ENCODE data around the gene SLC8A1. TPM values are rescaled to one million over a fixed set of nuclear protein-coding genes. Genes with fewer than 3 reads are reported as not detected.

Gene SLC8A1
- total RNA-seq, 1 experiment from 2014 or later: 1.7 TPM

DNA sequence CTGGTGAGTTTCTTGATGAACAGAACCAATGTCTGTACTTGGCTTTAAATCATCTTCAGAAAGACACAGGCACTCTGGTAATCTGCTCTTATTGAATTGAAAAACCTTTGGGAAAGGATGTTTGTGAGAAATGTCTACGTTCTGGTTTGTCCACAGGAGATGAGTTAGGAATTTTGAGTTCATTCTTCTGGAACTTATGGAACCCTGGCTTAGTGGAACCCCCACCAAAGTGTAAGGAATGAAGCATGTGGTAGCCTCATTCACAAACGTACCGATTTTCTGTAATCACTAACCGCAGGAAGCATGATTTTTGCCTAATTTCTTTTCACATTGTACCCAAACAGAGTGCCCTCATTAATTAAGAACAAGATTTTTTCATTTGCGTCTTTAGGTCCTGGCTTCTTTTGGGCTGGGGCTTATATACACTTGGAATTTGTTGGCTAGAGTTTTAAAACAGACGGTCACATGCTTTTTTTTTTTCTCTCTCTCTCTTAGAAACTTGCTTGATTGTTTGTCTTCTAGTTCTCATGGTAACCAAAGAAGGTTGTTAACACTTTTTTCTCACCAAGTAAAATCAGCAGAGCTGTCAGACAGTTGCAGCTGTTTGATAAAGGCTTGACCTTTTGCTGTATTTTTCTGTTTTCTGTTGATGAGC is 358.7 kb downstream of the SLC8A1 start:
- Histone ChIP-seq H3K79me2 (ENCODE audit: insufficient read depth, low read length) (no peaks in the 10 kb centered on the region), H2BK20ac (ENCODE audit: low read depth, low read length, poor library complexity, severe bottlenecking) (no peak overlapping the region), H2BK15ac (ENCODE audit: low read depth, low read length) (no peak overlapping the region), H4K20me1 (ENCODE audit: control insufficient read depth, insufficient read depth, insufficient read length) (no peaks in the 10 kb centered on the region), H3K18ac (ENCODE audit: insufficient read length, low read depth, low read length) (peak overlapping the region; percentile 27), H4K5ac (ENCODE audit: insufficient read length, low read depth, low read length) (no peak overlapping the region), H3K79me1 (ENCODE audit: insufficient read depth, low read depth, low read length, poor library complexity, severe bottlenecking) (no peaks in the 10 kb centered on the region), H3K23me2 (ENCODE audit: insufficient read length, low read depth, low read length, poor library complexity, severe bottlenecking) (no peaks in the 10 kb centered on the region), H3K4me2 (ENCODE audit: insufficient read depth, insufficient read length, low read length) (no peak overlapping the region), H3K14ac (ENCODE audit: insufficient read depth, low read length) (no peak overlapping the region), H3K9ac (ENCODE audit: extremely low read depth, insufficient read length, low read length) (no peak overlapping the region), H3T11ph (ENCODE audit: low read length) (peak overlapping the region; percentile 53), H2BK120ac (ENCODE audit: low read depth, low read length, poor library complexity, severe bottlenecking) (no peak overlapping the region), H4K8ac (replicated peaks; ENCODE audit: insufficient read length, low read depth, low read length) (no peak overlapping the region), H2AK5ac (ENCODE audit: insufficient read length, low read length) (no peak overlapping the region), H3K56ac (ENCODE audit: insufficient read length, low read depth, low read length) (no peak overlapping the region), H3K27me3 (ENCODE audit: insufficient read depth, low read length) (no peaks in the 10 kb centered on the region), H3K4me1 (ENCODE audit: insufficient read depth, low read length) (no peaks in the 10 kb centered on the region), H2AFZ (ENCODE audit: low read length) (peak overlapping the region; percentile 85), H4K91ac (ENCODE audit: insufficient read length, low read depth, low read length) (no peak overlapping the region), H3K9me3 (ENCODE audit: control insufficient read depth, low read depth, low read length) (no peaks in the 10 kb centered on the region), H3K4ac (ENCODE audit: low read depth, low read length) (no peak overlapping the region), H3K23ac (ENCODE audit: insufficient read length, low read depth, low read length) (no peak overlapping the region), H2BK5ac (ENCODE audit: insufficient read length, low read length) (no peak overlapping the region), H3K27ac (ENCODE audit: insufficient read length, low read depth, low read length) (no peak overlapping the region), H2BK12ac (ENCODE audit: insufficient read length, low read depth, low read length) (peak overlapping the region; percentile 50)
- Mint-ChIP-seq H3K27ac (no peak overlapping the region), H3K9me3 (no peaks in the 10 kb centered on the region), H3K4me3 (no peak overlapping the region), H3K4me1 (peaks cover 5 to 7% of the 10 kb centered on the region in 2 experiments; a peak in 3 of 4 replicates), H3K27me3 (ENCODE audit: low read depth) (no peaks in the 10 kb centered on the region), H3K36me3 (ENCODE audit: insufficient read depth in 1 of 3, low read depth in 3 of 3) (no peaks in the 10 kb centered on the region)
- no CpG with 5 or more reads among the region's 6 CpGs for WGBS (ENCODE audit: extremely low coverage, insufficient read length, low lambda C conversion rate)
- no peak for DNase-seq
- TF ChIP-seq CTCF (conservative IDR thresholded peaks at IDR 0.05): no peak

All from H9 (cell line).